ENCODE measurements around the gene ESRRG.

Gene ESRRG

GRCh38 chr1:216521477-216521876 lies 201.8 kb downstream of the ESRRG start:
- H4K20me1 ChIP-seq (ENCODE audit: insufficient read depth, low read length): no peaks in the 10 kb centered on the region
- no peaks in the 10 kb centered on the region for H3K36me3 ChIP-seq (ENCODE audit: insufficient read depth, low read length)
- no peak overlapping the region for H3K4me3 ChIP-seq (ENCODE audit: low read depth in 1 of 2, low read length in 2 of 2)
- ATAC-seq (ENCODE audit: insufficient read depth, low read depth): no peak
- no peaks in the 10 kb centered on the region for H3K79me2 ChIP-seq (ENCODE audit: insufficient read depth, low read length)
- no peaks in the 10 kb centered on the region for H3K4me1 ChIP-seq (ENCODE audit: insufficient read depth, low read length)
- DNase-seq: no peak
- no peak overlapping the region for H3K4me2 ChIP-seq (ENCODE audit: insufficient read depth, low read length)
- H3K9ac ChIP-seq (ENCODE audit: low read depth, low read length): no peak overlapping the region
- H2AFZ ChIP-seq (ENCODE audit: low read depth, low read length): no peak overlapping the region
- no peaks in the 10 kb centered on the region for H3K27me3 ChIP-seq (ENCODE audit: insufficient read depth, low read length, poor library complexity)
- H3K27ac ChIP-seq (ENCODE audit: low read length): no peak overlapping the region
- no peak for TF ChIP-seq EZH2 (IDR thresholded peaks at IDR 0.05; ENCODE audit: borderline replicate concordance, low read depth, low read length, severe bottlenecking)
- TF ChIP-seq, protein P1, sequence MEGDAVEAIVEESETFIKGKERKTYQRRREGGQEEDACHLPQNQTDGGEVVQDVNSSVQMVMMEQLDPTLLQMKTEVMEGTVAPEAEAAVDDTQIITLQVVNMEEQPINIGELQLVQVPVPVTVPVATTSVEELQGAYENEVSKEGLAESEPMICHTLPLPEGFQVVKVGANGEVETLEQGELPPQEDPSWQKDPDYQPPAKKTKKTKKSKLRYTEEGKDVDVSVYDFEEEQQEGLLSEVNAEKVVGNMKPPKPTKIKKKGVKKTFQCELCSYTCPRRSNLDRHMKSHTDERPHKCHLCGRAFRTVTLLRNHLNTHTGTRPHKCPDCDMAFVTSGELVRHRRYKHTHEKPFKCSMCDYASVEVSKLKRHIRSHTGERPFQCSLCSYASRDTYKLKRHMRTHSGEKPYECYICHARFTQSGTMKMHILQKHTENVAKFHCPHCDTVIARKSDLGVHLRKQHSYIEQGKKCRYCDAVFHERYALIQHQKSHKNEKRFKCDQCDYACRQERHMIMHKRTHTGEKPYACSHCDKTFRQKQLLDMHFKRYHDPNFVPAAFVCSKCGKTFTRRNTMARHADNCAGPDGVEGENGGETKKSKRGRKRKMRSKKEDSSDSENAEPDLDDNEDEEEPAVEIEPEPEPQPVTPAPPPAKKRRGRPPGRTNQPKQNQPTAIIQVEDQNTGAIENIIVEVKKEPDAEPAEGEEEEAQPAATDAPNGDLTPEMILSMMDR (IDR thresholded peaks at IDR 0.05; ENCODE audit: borderline replicate concordance, extremely low read depth, low read length, poor library complexity, severe bottlenecking): no peak
- no peaks in the 10 kb centered on the region for H3K9me3 ChIP-seq (ENCODE audit: insufficient read depth, low read length, severe bottlenecking)

- no peaks in the 10 kb centered on the region for H3K27me3 ChIP-seq (ENCODE audit: insufficient read depth, low read length, poor library complexity)
- H3K9me3 ChIP-seq (ENCODE audit: insufficient read depth, low read length, severe bottlenecking): no peaks in the 10 kb centered on the region
- no peaks in the 10 kb centered on the region for H4K20me1 ChIP-seq (ENCODE audit: insufficient read depth, low read length)
- no peak overlapping the region for H3K4me2 ChIP-seq (ENCODE audit: insufficient read depth, low read length)
- H3K9ac ChIP-seq (ENCODE audit: low read depth, low read length): no peak overlapping the region
- TF ChIP-seq, protein P1 (IDR thresholded peaks at IDR 0.05; ENCODE audit: borderline replicate concordance, extremely low read depth, low read length, poor library complexity, severe bottlenecking): no peak
- no peak for TF ChIP-seq EZH2 (IDR thresholded peaks at IDR 0.05; ENCODE audit: borderline replicate concordance, low read depth, low read length, severe bottlenecking)
- no peaks in the 10 kb centered on the region for H3K4me1 ChIP-seq (ENCODE audit: insufficient read depth, low read length)
- DNase-seq: no peak
- no peaks in the 10 kb centered on the region for H3K36me3 ChIP-seq (ENCODE audit: insufficient read depth, low read length)
- no peak overlapping the region for H3K4me3 ChIP-seq (ENCODE audit: low read depth in 1 of 2, low read length in 2 of 2)
- no peak overlapping the region for H2AFZ ChIP-seq (ENCODE audit: low read depth, low read length)
- no peak for ATAC-seq (ENCODE audit: insufficient read depth, low read depth)
- no peaks in the 10 kb centered on the region for H3K79me2 ChIP-seq (ENCODE audit: insufficient read depth, low read length)
- no peak overlapping the region for H3K27ac ChIP-seq (ENCODE audit: low read length)
These were observed 204.2 kb downstream of the ESRRG start for GRCh38 chr1:216518844-216519627.

- Histone ChIP-seq H3K79me2 (ENCODE audit: insufficient read depth, low read length) (no peaks in the 10 kb centered on the region), H3K4me1 (ENCODE audit: insufficient read depth, low read length) (no peaks in the 10 kb centered on the region), H4K20me1 (ENCODE audit: insufficient read depth, low read length) (no peaks in the 10 kb centered on the region), H3K27me3 (ENCODE audit: insufficient read depth, low read length, poor library complexity) (no peaks in the 10 kb centered on the region), H3K4me2 (ENCODE audit: insufficient read depth, low read length) (no peak overlapping the region), H3K27ac (ENCODE audit: low read length) (no peak overlapping the region), H3K4me3 (ENCODE audit: low read depth in 1 of 2, low read length in 2 of 2) (no peak overlapping the region), H3K9me3 (ENCODE audit: insufficient read depth, low read length, severe bottlenecking) (no peaks in the 10 kb centered on the region), H3K9ac (ENCODE audit: low read depth, low read length) (no peak overlapping the region), H3K36me3 (ENCODE audit: insufficient read depth, low read length) (no peaks in the 10 kb centered on the region), H2AFZ (ENCODE audit: low read depth, low read length) (no peak overlapping the region)
- TF ChIP-seq, protein P1 (IDR thresholded peaks at IDR 0.05; ENCODE audit: borderline replicate concordance, extremely low read depth, low read length, poor library complexity, severe bottlenecking): no peak
- no peak for TF ChIP-seq EZH2 (IDR thresholded peaks at IDR 0.05; ENCODE audit: borderline replicate concordance, low read depth, low read length, severe bottlenecking)
- no peak for ATAC-seq (ENCODE audit: insufficient read depth, low read depth)
- DNase-seq: no peak
These were observed 220.6 kb downstream of the ESRRG start for GRCh38 chr1:216502528-216503162.

All from DND-41 (cell line).